GM19324 (cell line): ENCODE data around the gene TPP1.

Experiments
- ATAC-seq: cut with Tn5 transposase; IDR thresholded peaks from one replicate; pipeline ENCODE4 v1.9.1; 2021; ENCODE audit warnings: mild to moderate bottlenecking, moderate library complexity; ENCODE audit not compliant: unreplicated experiment, low FRiP score

Gene TPP1

DNA sequence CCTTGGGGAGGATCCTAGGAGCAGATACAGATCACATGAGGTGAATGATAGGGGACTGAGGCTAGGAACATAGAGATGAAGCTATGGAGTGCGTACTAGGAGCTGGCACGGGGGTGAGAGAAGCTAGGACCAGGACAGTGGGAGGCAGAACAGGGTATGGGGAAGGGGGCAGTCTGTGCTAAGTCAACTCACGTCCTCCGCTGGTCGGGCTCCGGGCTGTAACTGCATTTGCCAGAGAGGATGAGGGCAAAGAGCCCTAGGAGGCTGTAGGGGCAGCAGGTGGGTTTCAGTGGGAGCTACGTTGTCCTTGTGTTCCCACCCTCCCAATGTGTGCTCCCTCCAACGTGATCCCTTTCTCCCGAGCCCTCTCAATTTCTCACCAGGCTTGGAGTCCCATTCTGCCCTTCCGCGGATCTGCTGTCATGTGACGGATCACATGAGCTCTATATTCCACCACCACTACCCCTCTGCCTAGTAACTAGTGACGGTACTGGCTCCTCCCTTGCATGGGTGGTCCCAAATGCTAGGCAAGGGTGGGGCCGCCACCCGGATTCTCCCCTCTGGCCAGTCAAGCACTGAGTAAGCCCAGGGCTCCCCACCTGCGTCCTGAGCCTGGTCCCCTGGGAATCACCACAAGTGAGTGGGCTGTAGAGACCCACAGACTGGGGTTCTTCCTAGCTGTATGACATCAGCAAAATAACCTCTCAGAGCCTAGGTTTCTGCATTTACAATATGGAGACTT, at the start of gene TPP1:
Gene TPP1 (minus strand): TSS at position 419 of the 742 bp plus-strand sequence. CDS start 22 bp downstream, at position 397.
- ATAC-seq = peak; percentile 99

DNA sequence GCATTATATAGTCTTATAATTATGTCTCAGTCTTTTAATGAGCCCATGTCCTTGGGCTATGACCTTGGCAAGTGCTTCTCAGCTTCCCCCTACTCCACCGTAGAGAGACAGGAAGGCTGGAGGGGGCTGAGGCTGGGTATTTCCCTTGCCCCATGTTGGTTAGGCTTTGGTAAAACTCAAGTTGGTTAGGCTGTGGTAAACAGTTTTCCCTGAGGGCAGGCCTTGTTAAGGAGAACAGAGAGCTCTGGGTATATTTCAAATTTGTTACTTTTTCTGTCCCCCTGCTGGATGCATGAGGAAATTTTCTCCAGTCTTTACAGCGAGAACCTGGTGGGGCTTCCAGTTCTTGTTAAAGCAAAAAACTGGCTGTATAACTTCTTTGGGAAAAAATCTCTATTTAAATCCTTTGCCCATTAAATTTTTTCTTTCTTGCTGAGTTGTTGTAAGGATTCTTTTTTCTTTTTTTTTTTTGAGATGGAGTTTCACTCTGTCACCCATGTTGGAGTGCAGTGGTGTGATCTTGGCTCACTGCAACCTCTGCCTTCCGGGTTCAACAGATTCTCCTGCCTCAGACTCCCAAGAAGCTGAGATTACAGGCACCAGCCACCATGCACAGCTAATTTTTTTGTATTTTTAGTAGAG, 48.6 kb upstream of the TPP1 start:
- no peak for ATAC-seq

DNA sequence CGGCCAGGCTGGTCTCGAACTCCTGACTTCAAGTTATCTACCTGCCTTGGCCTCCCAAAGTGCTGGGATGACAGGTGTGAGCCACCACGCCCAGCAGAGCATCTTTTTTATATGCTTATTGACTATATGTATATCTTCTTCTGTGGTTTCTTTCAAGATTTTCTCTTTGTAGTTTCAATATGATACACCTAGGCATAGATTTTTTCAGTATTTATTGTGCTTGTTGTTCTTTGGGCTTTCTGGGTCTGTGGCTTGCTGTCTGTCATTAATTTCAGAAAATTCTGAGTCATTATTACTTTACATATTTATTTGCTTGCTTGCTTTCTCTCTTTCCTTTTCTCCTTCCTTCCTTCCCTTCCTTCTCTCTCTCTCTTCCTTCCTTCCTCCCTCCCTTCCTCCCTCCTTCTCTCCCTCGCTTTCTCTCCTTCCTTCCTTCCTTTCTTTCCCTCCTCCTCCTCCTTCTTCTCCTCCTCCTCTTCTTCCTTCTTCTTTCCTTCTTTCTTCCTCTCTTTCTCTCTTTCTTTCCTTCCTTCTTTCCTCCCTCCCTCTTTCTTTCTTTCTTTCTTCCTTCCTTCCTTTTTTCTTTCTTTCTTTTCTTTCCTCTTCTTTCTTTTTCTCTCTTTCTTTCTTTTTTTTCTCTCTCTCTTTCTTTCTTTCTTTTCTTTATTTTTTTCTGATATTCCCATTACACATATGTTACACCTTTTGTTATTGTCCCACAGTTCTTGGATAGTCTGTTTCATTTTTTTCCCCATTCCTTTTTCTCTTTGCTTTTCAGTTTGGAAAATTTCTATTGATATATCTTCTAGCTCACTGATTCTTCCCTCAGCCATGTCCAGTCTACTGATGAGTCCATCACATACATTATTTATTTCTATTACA, 47.3 kb upstream of the TPP1 start:
- no peak for ATAC-seq

DNA sequence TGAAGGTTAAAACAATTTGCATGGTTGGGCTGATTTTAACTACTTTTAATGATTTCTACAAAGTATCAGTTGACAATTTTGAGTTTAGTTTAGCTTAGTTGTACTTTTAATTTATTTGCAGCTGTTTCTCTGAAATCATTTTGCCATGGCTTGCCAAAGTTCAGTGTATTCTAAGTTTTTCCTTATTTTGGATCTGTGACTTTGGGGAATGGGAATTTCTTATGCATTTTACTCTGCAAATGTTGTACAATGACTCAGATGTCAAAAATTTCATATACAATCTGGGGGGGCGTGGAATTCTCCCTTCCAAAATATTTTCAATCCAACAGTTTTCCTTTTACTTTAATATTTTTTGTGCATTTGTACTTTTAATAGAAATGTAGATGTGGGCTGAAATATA, 45.3 kb upstream of the TPP1 start:
- ATAC-seq = no peak

DNA sequence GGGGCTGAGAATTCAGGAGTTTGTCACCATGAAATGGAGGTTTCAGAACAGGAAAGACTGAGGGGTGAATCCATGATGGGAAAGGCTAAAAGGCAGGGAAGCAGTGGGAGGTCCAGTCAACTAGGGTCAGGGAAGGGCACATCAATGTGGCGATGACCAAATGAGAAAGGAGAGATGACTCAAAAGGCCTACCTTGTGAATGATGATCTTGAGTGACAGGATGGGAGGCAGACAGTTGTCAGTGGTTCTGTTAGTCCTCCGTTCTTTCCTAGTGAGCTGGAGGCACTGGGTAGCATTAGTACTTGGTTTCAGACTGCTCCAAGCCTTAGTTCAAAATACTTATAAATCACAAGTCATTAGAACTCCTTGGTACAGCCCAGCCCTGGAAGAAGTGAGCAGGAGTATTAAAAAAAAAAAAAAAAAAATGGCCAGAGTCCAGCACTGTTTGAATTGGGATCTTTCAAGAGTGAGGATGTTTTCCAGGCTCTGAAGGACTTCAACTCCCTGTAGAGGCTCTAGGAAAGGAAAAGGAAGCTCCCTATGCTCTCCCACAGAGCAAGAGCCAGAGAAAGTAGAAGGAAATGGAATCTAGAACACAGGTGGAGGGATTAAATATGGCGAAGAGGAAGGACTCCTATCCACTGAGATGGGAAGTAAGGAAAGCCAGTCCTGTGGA, 44.7 kb upstream of the TPP1 start:
- no peak for ATAC-seq

DNA sequence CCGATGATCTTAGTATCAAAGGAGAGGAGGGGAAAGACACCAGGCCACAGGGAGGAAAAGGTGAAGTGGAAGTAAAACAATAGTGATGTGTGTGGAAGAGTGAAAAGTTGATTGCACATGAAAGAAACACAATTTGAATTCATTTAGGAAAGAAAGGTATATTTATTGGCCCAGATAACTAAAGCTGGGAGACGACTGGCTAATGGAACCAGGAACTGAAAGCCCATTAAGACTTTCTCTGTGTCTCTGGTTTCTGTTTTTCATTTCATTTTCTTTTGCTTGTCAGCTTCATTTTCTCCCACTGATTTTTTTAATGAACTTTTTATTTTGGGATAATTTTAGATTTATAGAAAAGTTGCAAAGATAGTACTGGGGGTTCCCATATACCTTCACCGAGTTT, 41.5 kb upstream of the TPP1 start:
- no peak for ATAC-seq

DNA sequence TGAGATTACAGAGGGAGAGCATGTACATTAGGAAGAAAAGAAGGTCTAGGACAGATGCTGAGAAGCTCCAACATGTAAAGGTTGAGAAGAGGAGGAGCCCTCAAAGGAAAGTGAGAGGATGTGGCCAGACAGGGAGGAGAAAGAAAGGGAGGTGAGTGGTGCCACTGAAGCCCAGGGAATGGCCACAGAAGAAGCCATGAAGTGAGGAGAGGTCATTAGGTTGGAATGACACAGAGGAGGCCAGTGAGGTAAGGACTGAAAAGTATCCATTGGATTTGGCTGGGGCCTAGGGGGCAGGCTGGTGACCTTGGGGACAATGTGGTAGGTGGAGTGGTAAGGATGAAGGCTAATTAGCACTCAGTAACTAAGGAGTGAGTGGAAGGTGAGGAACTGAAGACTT, 39.4 kb upstream of the TPP1 start:
- no peak for ATAC-seq

DNA sequence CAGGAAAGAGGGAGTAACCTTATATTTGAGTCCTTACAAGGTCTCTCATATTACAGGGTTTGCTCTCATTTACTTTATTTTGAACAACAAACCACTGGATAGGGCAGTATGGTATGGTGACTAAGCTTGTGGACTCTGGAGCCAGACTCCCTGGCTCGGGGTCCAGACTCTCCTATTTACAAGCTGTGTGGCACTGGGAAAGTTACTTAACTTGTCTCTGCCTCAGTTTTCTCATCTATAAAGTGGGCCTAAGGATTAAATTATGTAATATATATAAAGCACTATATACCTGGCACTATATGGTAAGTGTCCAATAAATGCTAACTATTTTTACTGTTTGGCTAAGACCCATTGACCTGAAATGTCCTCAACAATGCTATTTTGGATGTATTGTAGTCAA, 38.1 kb upstream of the TPP1 start:
- ATAC-seq = no peak

DNA sequence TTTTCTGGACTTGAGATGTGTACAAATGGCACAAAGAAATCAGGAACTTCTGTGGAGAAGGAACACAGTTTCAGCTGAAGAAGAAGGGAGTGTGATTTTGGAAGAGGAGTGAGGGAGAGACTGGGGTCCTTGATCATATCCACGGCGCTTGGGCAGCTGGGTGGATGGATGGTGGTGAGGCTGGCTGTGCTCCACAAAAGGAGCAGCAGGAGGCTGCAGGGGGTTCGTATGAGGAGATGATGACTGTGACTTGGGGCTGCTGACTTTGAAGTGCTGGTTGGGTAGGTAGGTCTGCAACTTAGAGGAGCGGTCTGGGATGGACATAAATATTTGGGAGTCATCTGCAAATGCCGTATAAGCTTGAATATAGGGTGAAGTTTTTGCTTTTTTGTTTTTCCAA, 37.7 kb upstream of the TPP1 start:
- ATAC-seq = no peak

DNA sequence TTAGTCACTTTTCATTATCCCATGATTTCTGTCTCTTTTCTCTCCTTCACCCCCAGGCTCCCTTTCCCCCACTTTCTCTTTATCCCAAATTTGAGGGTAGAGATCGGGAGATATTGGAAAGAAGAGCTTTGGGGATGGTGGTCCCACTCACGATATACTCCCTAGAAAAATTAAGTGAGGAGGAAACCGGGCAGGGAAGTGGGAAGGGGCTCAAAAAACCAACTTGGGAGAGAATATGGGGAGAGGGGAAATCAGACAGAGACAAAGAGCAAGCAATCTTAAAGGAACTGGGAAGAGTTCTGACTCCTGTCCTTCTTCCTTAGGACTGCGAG, 37.3 kb upstream of the TPP1 start:
- ATAC-seq = no peak

DNA sequence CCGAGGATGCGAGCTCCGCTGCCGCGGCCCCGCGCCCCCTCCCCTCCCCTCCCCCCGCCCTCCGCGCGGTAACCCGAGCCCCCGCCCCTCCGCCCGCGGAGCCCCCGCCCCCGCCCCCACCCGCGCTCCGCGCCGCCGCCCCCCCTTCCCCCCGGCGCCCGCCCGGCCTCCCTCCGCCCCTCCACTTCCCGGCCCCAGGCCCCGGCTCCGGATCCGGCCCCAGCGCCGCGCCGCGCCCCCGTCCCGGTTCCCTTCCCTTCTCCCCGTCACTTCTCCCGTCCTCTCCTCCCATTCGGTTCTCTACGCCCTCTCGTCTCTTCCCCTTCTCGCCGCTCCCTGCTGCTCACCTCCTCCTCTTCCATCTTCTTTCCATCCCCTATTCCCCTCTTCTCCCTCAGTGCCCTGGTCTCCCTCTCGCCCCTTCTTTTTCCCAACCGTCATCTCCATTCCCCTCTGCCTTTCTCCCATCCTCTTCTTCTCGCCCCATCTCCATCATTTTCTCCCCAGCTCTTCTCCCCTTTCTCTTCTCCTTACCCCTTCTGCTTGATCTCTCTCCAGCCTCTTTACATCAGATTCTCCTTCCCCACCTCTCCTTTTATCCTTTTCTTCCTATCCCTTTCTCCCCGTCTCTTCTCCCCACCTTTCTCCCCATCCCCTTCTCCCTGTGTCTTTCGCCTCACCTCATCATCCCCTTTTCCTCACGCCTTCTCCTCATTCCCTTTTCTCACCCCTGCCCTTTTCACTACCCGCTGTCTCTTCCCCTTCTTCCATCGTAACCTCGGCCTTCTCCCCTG, 36.8 kb upstream of the TPP1 start, which contains the start of gene DCHS1:
Gene DCHS1 (minus strand): TSS at position 20 of the 794 bp plus-strand sequence. CDS start 14,196 bp downstream, outside the sequence.
- ATAC-seq = no peak

DNA sequence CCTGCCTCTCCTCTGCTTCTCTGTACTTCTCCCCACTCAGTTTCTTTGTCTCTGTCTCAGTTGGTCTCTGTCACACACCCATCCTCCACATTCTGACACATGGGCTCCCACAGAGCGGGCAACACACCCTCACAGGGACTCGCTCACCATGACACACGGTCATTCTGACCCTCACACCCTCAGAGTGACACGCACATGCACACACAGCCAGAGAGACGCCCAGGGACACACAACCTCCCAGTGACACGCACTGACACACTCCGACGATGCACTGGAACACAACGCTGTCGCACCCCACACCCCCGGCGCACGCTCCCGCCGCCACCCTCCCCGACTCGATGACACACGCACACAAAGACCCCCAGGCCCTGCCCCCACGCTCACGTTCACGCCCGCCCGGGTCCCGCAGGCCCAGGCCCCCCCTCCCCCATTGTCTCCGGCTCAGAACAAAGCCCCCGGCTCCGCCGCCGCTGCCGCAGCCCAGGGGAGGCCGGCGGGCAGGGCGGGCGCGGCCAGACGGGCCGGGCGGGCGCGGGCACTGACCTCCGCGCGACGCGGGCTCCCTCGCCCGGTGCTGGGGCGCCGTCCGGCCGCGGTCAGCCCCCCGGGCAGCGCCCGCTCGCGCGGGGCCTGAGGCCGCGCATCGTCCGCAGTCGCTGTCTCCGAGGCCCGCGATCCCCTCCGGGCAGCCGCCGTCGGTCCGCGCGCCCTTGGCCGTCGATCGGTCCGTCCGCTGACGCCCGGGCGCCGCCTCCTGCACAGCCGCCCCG, 36.0 kb upstream of the TPP1 start:
- no peak for ATAC-seq

DNA sequence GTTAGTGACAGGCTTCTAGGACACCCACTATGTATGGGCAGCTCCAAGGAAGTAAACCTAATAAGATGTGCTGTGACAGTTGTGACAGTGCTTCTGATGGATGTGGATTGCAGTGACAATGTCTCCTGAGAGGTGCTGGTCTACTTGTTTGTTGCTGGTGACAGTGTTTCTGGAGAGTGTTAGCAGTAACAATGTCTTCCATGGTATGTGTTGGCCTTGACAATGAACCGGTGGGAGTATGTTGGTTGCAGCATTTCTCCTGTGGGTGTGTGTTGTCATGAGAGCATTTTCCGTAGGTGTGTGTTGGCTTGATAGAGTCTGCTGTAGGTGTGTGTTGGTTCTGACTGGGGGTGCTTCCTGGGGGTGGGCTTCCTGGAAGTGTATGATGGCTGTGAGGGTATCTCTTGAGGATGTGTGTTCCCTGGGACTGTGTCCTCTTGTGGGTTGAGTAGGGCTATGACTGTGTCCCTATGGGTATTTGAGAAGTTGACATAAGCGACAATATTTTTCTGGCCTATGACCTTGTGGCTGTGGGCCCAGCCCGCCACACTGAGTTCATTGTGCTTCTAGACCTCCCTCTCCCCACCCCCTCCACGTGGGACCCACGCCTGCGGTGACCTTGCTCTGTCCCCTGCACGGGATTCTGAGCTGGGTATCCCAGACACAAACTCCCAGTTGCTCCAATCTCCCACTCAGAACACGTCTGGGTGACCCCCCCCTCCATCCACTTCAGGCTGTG, 35.2 kb upstream of the TPP1 start:
- no peak for ATAC-seq

DNA sequence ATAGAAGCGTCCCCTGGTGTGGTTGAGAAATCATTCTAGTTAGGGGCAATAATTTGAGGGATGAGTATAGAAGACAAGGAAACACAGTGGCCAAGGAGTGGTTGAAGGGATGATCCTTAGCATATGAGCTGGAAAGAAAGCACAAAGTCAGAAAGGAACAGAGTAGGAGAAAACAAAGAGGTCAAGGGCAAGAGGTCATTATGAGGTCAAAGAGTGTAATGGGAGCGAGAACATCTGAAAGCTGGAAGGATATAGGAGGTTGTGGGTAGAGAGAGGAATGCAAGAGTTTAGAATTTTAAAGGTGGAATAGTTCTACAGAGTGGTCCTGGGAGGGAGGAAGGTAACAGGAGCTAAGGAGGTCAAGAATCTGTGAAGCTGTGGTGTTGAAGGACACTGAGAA, 34.4 kb upstream of the TPP1 start:
- no peak for ATAC-seq

DNA sequence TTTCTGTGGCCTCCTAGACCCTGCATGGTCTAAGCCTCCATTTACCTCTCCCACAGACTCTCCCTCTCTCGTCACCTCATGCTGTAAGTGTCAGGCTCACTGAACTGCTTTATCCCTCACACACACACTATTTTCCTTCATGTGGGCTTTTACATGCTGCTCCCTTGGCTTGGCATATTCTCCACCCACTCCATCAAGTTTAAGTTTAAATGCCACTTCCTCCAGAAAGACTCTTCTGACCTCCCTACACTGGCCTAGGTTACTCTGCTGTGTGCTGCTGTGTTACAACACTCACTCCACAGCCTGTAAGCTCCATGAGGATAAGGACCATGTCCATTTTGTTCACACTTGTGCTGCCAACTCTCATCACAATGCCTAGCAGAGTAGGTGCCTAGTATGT, 33.9 kb upstream of the TPP1 start:
- no peak for ATAC-seq

DNA sequence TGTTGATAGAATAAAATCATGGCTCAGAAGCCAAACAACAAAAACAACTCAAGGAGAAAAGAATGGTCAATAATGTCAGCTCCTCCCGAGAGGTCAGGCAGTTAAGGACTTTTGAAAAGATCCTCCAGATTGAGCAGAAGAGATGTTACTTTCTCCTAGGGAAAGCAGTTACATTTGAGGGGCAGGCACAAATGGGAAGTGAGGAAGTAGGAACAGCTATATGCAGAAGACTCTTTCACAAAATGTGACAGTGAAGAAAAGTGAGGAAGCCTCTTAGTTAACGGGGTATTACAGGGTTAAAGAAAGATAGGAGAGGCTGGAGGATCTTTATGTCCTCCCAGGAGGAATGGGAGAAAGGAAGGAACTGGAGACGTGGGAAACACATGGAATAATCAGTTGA, 33.0 kb upstream of the TPP1 start:
- ATAC-seq = no peak

DNA sequence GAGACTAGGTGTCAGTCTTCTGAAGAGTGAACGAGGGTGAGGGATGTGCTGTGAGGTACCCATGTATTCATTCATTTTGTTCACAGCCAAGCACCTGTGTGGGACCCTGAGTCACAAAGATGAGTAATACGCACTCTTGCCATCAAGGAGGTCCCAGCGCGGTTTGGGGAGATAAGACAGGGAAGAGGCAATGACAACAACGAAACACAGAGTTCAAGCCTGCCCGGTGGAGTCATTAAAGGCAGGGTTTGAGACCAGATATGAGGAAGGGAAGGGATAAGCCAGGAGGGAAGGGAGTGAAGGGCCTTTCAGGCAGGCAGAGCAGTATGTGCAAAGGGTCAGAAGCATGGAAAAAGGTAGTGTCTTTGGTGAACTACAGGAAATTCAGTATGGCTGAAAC, 31.8 kb upstream of the TPP1 start:
- ATAC-seq = no peak

DNA sequence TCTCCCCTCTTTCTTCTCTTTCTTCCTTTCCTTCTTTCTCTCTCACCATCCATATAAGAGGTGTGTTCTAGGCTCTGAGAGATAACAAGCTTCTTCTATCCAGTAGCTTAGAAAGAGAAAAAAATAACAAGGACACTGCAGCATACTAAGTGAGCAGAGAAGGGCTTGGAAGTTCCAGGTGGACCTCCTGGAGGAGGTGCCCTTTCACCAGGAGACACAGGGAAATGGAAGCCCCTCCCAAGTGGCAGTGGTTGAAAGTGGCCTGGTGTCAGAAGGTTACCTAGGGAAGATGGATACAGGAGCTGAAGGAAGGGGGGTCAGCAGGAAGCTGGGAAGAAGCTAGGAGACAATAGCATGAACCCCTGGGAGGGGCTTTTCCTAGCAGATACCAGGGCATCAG, 30.9 kb upstream of the TPP1 start:
- ATAC-seq = no peak

DNA sequence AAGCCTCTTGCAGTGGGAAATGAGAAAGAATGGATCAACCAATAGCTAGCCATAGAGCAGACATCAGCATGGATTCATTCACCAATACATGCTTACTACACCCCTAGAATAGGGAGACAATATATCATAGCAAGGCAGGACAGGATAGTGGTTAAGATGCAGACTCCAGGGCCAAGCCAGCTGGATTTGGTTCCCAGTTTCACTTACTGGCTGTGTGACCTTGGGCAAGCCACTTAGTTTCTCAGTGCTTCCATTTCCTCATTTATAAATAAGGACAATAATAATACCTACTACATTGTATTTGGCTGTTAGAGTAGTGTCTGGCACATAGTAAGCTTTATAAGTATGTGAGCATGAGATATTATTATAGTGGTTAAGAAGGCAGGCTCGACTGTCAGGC, 29.3 kb upstream of the TPP1 start:
- no peak for ATAC-seq
